Skin epidermis (tissue), 12 donors: ENCODE measurements around the gene BCR.
A peak's percentile ranks its signal among the peaks of the same experiment; 100 is the strongest.

Experiments used
- H3K27ac ChIP-seq, 21 experiments: fragments of 200-600 bp; sonication (generic) in 11 of 21; one replicate each; pipeline ENCODE4 v1.5.0; 2020; ENCODE audit warnings: mild to moderate bottlenecking in 3 of 21, inconsistent platforms in 2 of 21, moderate library complexity in 2 of 21
- H3K4me3 ChIP-seq, 7 experiments: fragments of 200-600 bp; sonication (generic) in 2 of 7; one replicate each; pipeline ENCODE4 v1.5.0; 2020; ENCODE audit warnings: inconsistent platforms in 2 of 7, mild to moderate bottlenecking in 2 of 7, moderate library complexity in 1 of 7

The BCR gene

GRCh38 chr22:23147617-23148387, 32.5 kb upstream of the BCR start:
- Histone ChIP-seq H3K27ac (no peak overlapping the region), H3K4me3 (no peak overlapping the region)

GRCh38 chr22:23149743-23150238, 30.5 kb upstream of the BCR start:
- Histone ChIP-seq H3K4me3 (no peak overlapping the region), H3K27ac (no peak overlapping the region)

- no peak overlapping the region for H3K27ac ChIP-seq
- H3K4me3 ChIP-seq = no peak overlapping the region
These were observed 29.5 kb upstream of the BCR start for GRCh38 chr22:23150762-23151161.

GRCh38 chr22:23151827-23152226, 28.5 kb upstream of the BCR start:
- no peak overlapping the region for H3K27ac ChIP-seq
- H3K4me3 ChIP-seq = no peak overlapping the region

DNA sequence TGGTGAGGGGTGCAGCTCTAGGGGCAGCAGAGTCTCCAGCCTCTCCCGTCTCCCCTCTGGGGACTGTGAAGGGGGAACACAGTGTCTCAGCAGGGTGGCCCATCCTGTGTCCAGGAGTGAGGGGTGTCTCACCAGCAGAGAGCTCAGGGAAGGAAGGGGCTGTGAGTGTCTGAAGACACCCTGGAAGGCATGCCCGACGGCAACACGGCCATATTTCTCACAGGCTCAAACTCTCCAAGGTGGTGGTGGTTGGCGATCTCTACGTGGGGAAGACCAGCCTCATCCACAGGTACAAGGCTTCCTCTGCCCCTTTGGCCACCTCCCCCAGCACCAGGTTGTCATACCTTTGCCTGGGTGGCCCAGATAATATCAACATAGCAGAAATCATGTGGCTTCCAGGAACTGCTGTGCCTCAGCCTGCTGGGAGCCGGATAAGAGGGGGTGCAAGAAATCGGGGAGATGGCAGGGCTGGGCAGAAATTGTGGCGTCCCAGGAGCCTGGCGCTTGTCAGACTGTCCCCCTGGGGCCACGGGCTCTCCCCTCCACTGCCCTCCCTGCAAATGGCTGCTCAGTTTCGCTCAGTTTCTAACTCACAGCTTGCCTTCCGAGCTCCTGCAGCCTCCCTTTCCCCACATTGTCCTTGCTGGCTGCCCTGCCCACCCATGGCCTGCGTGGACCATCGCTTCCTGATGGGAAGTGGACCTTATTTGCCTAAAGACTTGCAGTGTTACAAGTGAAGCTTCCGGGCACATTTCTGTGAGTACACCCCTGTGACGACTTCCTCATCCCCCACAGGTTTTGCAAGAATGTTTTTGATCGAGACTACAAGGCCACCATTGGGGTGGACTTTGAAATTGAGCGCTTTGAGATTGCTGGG, 27.8 kb upstream of the BCR start:
- peak overlapping the region in 1 of 21 experiments; percentile 36 for H3K27ac ChIP-seq
- no peak overlapping the region for H3K4me3 ChIP-seq

DNA sequence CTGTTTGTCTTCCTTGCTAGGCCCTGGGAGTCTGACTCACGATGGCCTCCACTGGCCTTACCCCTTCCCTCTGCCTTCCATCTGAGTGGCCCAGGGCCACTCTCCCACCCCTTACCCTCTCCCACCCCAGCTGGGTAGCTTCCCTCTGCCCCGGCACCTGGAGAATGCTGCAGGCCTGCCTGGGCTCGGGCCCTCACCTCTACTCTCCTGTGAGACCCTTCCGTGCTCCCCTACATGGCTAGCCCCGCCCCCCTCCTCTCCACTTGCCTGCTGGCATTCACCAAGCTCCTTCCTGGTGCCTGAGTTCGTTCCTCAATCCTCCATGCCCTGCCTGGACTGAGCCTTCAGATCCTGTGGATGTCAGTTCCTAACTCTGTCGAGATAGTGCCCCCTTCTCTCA, 26.3 kb upstream of the BCR start:
- no peak overlapping the region for H3K27ac ChIP-seq
- no peak overlapping the region for H3K4me3 ChIP-seq

DNA sequence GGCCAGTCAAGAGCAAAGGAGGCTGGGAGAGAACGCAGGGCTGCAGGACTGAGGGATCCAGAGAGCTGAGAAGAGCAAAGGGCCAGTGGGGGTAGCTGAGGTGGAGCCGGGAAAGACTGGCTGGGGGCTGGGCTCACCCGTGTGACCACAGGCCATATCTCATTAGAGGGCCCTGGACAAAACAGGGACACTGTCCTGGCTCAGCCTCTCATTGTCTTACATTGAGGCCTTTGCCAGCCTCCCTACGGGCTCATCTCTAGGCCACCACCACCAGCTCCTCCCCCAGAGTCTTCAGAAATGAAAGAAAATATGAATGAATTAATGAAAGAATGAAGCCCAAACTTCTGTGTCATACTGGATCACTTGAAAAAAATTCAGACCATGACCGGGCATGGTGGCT, 25.8 kb upstream of the BCR start:
- no peak overlapping the region for H3K4me3 ChIP-seq
- no peak overlapping the region for H3K27ac ChIP-seq

DNA sequence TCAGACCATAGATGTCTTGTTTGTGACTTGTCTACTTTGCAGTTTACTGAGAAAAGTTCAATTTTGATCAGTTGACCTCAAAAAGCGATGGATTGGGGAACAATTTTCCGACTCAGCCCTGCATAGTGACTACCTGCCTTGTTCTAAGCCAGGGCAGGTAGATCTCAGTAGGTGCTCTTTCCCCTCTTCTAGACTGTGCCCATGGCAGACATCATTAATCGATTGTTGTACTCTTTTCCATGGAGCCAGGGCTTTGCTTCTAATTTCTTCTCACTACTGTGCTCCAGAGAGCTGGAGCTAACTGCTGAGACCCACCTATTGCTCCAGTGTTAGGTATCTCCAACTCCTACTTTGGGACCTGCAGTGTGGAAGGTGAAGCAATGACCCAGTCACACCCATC, 25.2 kb upstream of the BCR start:
- Histone ChIP-seq H3K27ac (no peak overlapping the region), H3K4me3 (no peak overlapping the region)

DNA sequence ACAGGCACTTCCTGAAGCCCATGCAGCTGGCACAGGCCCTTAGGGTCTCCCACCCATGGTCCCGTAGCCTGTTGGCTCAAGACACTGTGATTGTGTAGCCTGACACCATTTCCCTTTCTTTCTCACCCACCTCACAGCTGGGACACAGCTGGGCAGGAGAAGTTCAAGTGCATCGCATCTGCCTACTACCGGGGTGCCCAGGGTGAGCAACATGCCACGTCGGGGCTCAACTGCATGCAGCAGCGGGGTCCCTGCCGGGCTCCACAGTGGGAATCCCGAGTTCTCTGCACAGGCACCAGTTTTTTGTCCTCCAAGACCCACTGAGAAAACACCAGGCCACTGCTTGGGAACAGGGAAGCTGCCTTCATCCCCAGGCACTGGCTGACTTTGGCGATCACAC, 24.5 kb upstream of the BCR start:
- Histone ChIP-seq H3K27ac (no peak overlapping the region), H3K4me3 (no peak overlapping the region)

GRCh38 chr22:23156286-23156685, 24.0 kb upstream of the BCR start:
- H3K27ac ChIP-seq = no peak overlapping the region
- H3K4me3 ChIP-seq = no peak overlapping the region

DNA sequence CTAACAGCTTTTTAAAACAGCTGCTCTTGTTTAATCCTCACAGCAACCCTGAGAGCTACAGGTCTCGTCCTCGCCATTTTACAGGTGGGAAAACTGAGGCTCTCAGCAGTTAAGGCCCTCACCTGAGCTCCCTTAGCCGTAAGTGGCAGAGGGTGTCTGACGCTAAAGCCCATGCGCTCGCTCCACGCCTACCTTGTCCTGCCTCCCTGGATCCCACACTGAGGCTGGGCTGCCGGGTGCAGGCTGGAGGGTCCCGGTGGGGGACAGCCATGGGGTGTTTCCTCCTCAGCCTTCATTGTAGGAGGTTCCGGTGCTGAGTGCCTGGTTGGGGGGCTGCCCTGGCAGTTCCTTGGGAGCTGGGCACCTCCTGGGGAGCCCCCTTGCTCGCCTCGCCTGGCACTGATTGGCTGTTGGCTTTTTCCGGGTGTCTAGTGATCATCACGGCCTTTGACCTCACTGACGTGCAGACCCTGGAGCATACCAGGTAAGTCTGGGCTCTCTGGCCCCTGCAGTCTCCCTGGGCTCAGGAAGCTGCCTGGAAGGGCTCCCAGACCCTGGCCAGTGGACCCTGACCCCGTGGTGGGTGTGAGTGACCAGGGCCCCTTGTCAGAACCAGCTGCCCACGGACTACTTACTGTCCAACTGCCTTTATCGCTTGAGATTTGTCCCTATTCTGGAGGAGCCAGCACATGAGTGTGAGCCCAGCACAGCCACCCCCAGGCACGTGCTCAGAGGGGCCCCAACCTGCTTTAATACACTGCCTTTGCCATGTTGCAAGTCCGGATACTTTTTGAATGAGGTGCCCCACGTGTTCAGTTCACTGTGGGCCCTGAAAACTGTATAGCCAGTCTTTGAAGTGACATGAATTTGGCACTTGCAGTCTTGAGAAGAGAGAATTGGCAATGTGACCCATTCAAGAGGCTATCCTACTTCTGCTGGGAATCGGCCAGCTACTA, 22.5 kb upstream of the BCR start:
- Histone ChIP-seq H3K27ac (no peak overlapping the region), H3K4me3 (no peak overlapping the region)

GRCh38 chr22:23158516-23159290, 21.6 kb upstream of the BCR start:
- H3K4me3 ChIP-seq = no peak overlapping the region
- H3K27ac ChIP-seq = no peak overlapping the region

GRCh38 chr22:23159291-23159630, 21.0 kb upstream of the BCR start:
- Histone ChIP-seq H3K27ac (no peak overlapping the region), H3K4me3 (no peak overlapping the region)

DNA sequence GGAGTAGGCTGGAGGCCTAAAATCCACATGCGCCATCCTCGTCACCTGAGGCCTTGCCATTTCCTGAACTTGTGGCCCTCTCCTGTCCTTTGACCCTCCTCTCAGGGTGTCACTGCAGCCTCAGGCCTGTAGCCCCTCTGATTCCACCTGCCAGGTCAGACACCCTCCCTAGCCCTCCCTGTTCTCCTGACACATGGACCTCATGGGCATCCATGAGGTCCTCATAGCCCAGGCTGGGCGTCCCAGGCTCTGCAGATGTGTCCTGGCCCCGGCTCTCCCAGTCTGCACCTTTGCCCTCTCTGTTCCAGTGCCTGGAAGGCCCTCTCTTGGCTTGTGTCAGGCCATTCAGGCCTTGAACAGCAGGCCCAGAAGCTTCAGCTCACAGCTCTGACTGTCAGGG, 19.3 kb upstream of the BCR start:
- Histone ChIP-seq H3K27ac (no peak overlapping the region), H3K4me3 (no peak overlapping the region)

GRCh38 chr22:23161574-23161973, 18.7 kb upstream of the BCR start:
- Histone ChIP-seq H3K4me3 (no peak overlapping the region), H3K27ac (no peak overlapping the region)

- Histone ChIP-seq H3K4me3 (no peak overlapping the region), H3K27ac (no peak overlapping the region)
These were observed 16.6 kb upstream of the BCR start for GRCh38 chr22:23163665-23164064.

GRCh38 chr22:23164091-23164490, 16.2 kb upstream of the BCR start:
- no peak overlapping the region for H3K4me3 ChIP-seq
- no peak overlapping the region for H3K27ac ChIP-seq

DNA sequence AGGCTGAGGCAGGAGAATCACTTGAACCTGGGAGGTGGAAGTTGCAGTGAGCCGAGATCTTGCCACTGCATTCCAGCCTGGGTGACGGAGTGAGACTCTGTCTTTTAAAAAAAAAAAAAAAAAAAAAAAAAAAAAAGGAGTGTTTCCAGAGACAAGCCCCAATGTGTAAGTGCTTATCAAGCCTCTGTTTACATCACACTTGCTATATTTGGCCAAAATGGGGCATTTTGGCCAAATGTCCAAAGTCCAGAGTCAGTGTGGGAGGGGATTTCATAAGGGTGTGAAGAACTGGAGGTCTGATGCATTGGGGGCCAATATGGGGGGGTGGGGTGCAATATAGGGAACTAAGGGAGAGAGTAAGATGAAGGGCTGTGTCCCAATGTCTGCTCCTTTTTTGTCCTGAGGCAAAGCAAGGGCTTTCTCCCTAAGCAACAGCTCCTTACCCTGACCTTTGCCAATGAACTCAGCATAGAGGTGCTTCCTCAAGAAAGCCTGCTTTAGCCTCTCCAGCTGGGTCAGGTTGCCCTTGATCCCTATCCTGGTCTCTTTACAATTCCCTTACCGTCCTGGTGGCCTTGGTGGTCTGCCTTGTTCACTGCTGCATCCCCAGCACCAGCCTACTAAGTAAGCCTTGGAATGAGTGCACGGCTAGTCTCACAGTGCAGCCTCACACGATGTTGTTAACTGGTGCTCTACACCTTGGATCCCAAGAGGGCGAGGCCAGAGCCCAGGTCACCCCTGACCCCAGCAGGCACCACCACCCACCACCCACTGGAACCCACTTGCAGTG, 14.1 kb upstream of the BCR start:
- Histone ChIP-seq H3K4me3 (no peak overlapping the region), H3K27ac (no peak overlapping the region)
